Stimulated activated naive CD8-positive, alpha-beta T cell treated with anti-CD3 and anti-CD28 coated beads, Interleukin-15, amount 100 ng/mL, for 72 hours (primary cell): ENCODE results near the gene RSL1D1.
"Not testable (repeated sequence)": the region's sequence is repeated elsewhere in the genome, so short reads cannot be mapped to it uniquely, and the experiment has no call there.

Source experiments
- ATAC-seq: fragments of 150-1000 bp; cut with Tn5 transposase; 2 replicates; pipeline ENCODE4 v1.10.0; 2021; ENCODE audit warnings: mild to moderate bottlenecking, moderate library complexity
- DNase-seq, 2 donors: peaks; one replicate each; pipeline ENCODE4 v3.0.0; 2021 to 2022
- H3K27ac Mint-ChIP-seq, 2 donors: one replicate each; pipeline ENCODE4 v1.8.0; 2022; ENCODE audit warnings: mild to moderate bottlenecking in 2 of 2, mixed read lengths in 2 of 2, moderate library complexity in 2 of 2
- H3K27me3 Mint-ChIP-seq: one replicate; pipeline ENCODE4 v1.8.0; 2022; ENCODE audit warnings: mixed read lengths
- H3K4me1 Mint-ChIP-seq: one replicate; pipeline ENCODE4 v1.8.0; 2022; ENCODE audit warnings: mild to moderate bottlenecking, mixed read lengths
- H3K4me3 Mint-ChIP-seq, 2 donors: one replicate each; pipeline ENCODE4 v1.8.0; 2022; ENCODE audit warnings: mild to moderate bottlenecking in 2 of 2, mixed read lengths in 2 of 2, moderate library complexity in 1 of 2
- H3K9me3 Mint-ChIP-seq, 2 donors: one replicate each; pipeline ENCODE4 v1.8.0; 2022; ENCODE audit warnings: mixed read lengths in 2 of 2

Gene RSL1D1

GRCh38 chr16:11795887-11796226 lies 55.5 kb downstream of the RSL1D1 start:
- Mint-ChIP-seq H3K4me1 (peaks cover 84% of the 10 kb centered on the region), H3K9me3 (no peaks in the 10 kb centered on the region), H3K27ac (peak overlapping the region; percentile 98 to 99), H3K27me3 (no peaks in the 10 kb centered on the region), H3K4me3 (peak overlapping the region; percentile 88 to 89)
- DNase-seq: no peak
- no peak for ATAC-seq

- Mint-ChIP-seq H3K4me3 (peak overlapping the region; percentile 88 to 89), H3K27ac (peak overlapping the region; percentile 98 to 99), H3K9me3 (no peaks in the 10 kb centered on the region), H3K27me3 (no peaks in the 10 kb centered on the region), H3K4me1 (peaks cover 84% of the 10 kb centered on the region)
- DNase-seq: no peak
- no peak for ATAC-seq
Measured at GRCh38 chr16:11794996-11795886, 56.1 kb downstream of the RSL1D1 start.

- Mint-ChIP-seq H3K27me3 (no peaks in the 10 kb centered on the region), H3K4me3 (peak overlapping the region; percentile 88 to 89), H3K27ac (peak overlapping the region; percentile 65 to 81), H3K4me1 (peaks cover 84% of the 10 kb centered on the region), H3K9me3 (no peaks in the 10 kb centered on the region)
- DNase-seq (no peak), ATAC-seq (no peak)
Measured at GRCh38 chr16:11794447-11794846, 56.9 kb downstream of the RSL1D1 start.

GRCh38 chr16:11793840-11794239 lies 57.5 kb downstream of the RSL1D1 start:
- no peaks in the 10 kb centered on the region for H3K27me3 Mint-ChIP-seq
- peak overlapping the region; percentile 65 to 81 for H3K27ac Mint-ChIP-seq
- ATAC-seq (no peak), DNase-seq (no peak)
- H3K4me3 Mint-ChIP-seq: peak overlapping the region; percentile 88 to 89
- H3K9me3 Mint-ChIP-seq: no peaks in the 10 kb centered on the region
- H3K4me1 Mint-ChIP-seq: peaks cover 84% of the 10 kb centered on the region

- H3K4me1 Mint-ChIP-seq: peaks cover 85% of the 10 kb centered on the region
- no peak for ATAC-seq
- no peak overlapping the region for H3K27ac Mint-ChIP-seq
- no peak for DNase-seq
- no peaks in the 10 kb centered on the region for H3K27me3 Mint-ChIP-seq
- H3K4me3 Mint-ChIP-seq: peak overlapping the region; percentile 45 to 58
- no peaks in the 10 kb centered on the region for H3K9me3 Mint-ChIP-seq
Measured at GRCh38 chr16:11792410-11793241, 58.7 kb downstream of the RSL1D1 start.

- H3K27ac Mint-ChIP-seq: peak overlapping the region; percentile 3 to 73
- H3K4me3 Mint-ChIP-seq: peak overlapping the region in 1 of 2 donors; percentile 13
- H3K4me1 Mint-ChIP-seq: peaks cover 98% of the 10 kb centered on the region
- DNase-seq (no peak), ATAC-seq (no peak)
- H3K9me3 Mint-ChIP-seq: no peaks in the 10 kb centered on the region
- H3K27me3 Mint-ChIP-seq: no peaks in the 10 kb centered on the region
Measured at GRCh38 chr16:11791144-11791828, 60.1 kb downstream of the RSL1D1 start.

GRCh38 chr16:11788914-11789313 lies 62.4 kb downstream of the RSL1D1 start:
- Mint-ChIP-seq H3K27me3 (no peaks in the 10 kb centered on the region), H3K27ac (peak overlapping the region; percentile 14 to 22), H3K4me3 (no peak overlapping the region), H3K9me3 (no peaks in the 10 kb centered on the region), H3K4me1 (peaks cover 99% of the 10 kb centered on the region)
- ATAC-seq (peak; percentile 33), DNase-seq (no peak)

- ATAC-seq, H3K9me3 Mint-ChIP-seq, H3K27me3 Mint-ChIP-seq, DNase-seq: not testable (repeated sequence)
- H3K27ac Mint-ChIP-seq: peak overlapping the region in 1 of 2 donors; percentile 92
- H3K4me3 Mint-ChIP-seq: peak overlapping the region; percentile 45 to 49
- H3K4me1 Mint-ChIP-seq: peaks cover 99% of the 10 kb centered on the region
Measured at GRCh38 chr16:11784980-11785599, 66.3 kb downstream of the RSL1D1 start.

- peak overlapping the region; percentile 45 to 49 for H3K4me3 Mint-ChIP-seq
- peaks cover 94% of the 10 kb centered on the region for H3K4me1 Mint-ChIP-seq
- peak overlapping the region; percentile 83 to 93 for H3K27ac Mint-ChIP-seq
- DNase-seq, H3K9me3 Mint-ChIP-seq, H3K27me3 Mint-ChIP-seq, ATAC-seq: not testable (repeated sequence)
Measured at GRCh38 chr16:11784381-11784780, 67.0 kb downstream of the RSL1D1 start.

- H3K4me1 Mint-ChIP-seq: peaks cover 90% of the 10 kb centered on the region
- no peak for DNase-seq
- H3K27me3 Mint-ChIP-seq: no peaks in the 10 kb centered on the region
Measured at GRCh38 chr16:11784038-11784369, 67.3 kb downstream of the RSL1D1 start.

More at GRCh38 chr16:11784038-11784369, 67.3 kb downstream of the RSL1D1 start:
- Mint-ChIP-seq H3K9me3 (no peaks in the 10 kb centered on the region), H3K27ac (peak overlapping the region; percentile 93 to 98), H3K4me3 (peak overlapping the region; percentile 79 to 83)
- ATAC-seq: no peak
